GM19043 (cell line): Measurements from ENCODE around the gene SLC35C1.

ENCODE experiments used
- ATAC-seq: cut with Tn5 transposase; IDR thresholded peaks from one replicate; pipeline ENCODE4 v1.9.1; 2021; ENCODE audit warnings: low read depth; ENCODE audit not compliant: unreplicated experiment

Gene SLC35C1

DNA sequence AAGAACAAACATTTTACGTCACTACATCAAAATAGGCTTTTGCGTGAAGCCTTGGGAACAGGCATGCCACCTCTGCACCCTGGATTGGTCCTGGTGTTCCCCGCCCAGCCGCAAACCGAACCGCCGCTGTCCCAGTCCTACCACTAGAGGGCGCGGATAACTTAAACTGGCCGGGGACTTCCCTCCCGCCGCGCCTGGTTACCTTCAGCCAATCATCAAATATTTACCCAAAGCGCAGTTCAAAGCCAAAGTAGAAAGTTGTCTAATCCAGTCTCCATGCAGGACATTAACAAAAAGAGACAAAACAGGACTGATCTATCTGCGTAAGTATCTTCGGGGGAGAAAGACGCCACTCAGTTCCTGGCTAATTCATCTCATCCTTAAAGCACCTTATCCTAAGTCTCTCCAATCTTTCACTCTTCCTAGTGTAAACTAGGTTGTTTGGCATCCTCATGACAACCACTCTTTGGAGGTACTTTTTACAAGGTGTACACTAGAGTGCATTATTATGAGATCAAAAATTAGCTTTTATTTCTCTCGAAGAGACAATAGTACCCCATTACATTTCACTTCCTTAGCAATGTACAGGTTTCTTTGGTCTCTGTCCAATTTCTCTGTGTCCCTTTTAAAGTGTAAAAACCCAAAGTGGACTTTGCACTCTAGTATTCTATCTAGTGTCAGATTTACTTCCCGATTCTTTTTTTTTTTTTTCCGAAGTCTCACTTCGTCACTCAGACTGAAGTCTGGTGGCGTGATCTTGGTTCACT is 38.4 kb downstream of the SLC35C1 start:
- ATAC-seq: no peak

DNA sequence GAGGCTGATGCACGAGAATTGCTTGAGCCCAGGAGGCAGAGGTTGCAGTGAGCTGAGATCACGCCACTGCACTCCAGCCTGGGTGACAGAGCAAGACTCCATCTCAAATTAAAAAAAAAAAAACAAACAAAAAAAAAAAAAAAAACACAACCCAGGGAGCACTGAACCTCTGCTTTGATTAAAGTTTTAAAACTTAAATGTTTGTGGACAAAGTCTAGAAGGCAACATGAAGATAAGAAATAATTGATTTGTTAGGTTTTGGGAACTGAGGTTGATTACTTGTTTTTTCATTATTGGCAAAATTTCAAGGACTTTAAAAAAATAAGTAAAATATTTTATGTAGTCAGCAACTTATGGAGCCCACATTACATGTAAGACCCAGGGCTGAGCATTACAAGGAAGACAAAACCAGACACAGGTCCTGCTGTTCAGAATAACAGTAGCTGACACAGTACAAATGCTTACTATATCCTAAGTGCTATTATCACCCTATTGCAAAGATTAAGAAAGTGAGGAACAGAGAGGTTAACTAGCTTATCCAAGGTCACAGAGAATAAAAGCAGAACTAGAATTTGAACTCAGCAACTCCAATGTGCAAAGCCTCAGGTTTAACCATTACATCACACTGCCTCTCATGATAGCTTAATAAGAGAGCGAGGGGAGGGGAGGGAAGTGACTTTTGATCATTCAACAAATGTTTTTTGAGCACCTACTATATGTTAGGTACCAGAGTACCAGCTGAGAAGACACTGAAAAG is 40.1 kb downstream of the SLC35C1 start:
- ATAC-seq: no peak

GRCh38 chr11:45846174-45846675 is 41.3 kb downstream of the SLC35C1 start:
- no peak for ATAC-seq

DNA sequence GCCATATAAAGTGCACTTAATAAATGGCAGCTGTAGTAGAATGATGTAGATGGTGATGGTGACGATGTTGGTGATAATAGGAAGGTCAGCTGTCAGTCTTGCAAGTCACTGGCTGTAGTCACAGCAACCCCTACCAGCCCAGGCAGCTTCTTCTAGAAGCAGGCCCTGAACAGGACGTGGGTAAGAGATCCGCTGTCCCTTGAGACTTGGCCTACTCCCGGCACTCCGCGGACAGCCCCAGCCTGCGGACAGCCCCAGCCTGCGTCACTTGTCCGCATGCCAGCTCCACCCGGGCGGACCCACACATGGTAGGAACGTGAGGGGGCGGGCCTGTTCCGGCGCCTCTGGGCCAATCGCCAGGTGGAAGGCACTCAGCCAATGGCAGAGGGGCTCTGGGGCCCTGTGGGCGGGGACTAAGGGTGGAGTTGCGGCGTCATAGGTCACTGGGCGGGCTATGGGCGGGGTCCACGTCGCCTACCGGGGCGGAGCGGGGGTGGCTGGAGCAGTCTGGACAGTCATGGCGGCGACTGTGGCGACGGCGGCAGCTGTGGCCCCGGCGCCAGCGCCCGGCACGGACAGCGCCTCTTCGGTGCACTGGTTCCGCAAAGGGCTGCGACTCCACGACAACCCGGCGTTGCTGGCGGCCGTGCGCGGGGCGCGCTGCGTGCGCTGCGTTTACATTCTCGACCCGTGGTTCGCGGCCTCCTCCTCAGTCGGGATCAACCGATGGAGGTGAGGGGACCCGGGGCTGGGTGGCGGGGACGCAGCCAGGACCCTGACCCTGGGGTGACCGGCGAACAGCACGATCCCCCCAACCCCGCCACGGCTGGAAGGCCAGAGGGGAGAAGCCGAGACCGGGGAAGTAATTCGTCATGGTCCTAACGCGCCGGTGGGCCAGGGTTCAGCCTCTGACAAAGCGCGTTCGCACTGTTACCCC is 42.3 kb downstream of the SLC35C1 start, which contains the start of gene CRY2:
TSS of gene CRY2 (plus strand) at position 502 of the 937 bp plus-strand sequence. CDS start at position 518, 16 bp downstream.
- peak; percentile 88 for ATAC-seq

- no peak for ATAC-seq
Observed at GRCh38 chr11:45847911-45848316, 43.0 kb downstream of the SLC35C1 start.

DNA sequence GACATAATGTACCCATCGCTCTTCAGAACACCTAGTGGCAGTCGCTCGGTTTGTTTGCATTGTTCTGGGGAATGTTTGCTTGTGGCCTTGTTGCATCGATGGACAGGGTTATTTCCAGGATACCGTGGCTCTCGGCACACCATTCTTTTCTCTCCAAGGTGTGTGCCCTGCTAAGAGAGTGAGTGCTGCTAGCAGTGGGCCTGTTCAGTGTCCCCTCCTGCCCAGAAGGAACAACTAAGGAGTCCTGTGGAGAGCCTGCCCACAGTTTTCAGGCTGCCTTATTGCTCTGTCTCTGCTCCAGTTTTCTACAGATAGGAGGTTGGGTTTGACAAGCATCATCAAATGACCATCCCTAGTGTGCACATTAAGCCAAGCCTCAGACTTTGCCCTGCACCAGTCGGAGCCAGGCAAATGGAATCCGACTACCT is 43.7 kb downstream of the SLC35C1 start:
- ATAC-seq: no peak

DNA sequence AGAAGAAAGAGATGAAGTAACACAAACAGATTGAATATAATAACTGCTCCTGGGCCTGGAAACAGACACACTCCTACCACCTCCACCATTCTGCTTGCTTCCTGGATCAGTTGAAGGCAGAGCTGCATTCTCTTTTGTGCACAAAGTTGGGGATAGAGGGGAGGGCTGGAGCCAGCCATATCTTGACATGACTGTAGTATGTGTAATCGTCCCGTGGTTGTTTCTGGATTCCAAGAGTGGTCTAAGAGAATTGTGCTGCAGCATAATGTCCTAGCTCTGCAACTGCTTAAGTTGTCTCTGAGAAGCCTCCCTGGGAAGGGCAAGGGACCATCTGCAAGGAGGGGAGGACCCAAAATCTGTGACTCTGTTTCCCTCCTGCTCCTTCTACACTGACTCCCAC is 45.5 kb downstream of the SLC35C1 start:
- ATAC-seq: no peak

DNA sequence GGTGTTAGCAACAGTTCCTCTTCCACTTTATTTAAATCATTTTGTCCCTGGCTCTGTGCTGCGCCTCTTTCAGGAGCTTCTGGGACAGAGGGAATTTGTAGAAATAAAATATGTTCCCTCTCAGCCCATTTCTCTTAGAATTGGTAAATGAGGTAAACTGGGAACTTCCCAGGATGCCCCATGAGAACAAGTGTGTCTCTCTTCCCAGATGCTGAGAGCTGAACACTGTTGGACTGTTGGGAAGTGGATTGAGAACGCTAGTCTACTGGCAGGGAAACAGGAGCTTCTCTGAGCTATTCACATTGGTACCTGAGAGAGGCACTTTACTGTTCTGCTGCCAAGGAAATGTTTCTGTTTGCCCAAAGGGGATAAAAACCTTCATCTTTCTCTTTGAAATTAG is 46.3 kb downstream of the SLC35C1 start:
- ATAC-seq: no peak

- no peak for ATAC-seq
Observed at GRCh38 chr11:45852018-45852711, 47.2 kb downstream of the SLC35C1 start.

DNA sequence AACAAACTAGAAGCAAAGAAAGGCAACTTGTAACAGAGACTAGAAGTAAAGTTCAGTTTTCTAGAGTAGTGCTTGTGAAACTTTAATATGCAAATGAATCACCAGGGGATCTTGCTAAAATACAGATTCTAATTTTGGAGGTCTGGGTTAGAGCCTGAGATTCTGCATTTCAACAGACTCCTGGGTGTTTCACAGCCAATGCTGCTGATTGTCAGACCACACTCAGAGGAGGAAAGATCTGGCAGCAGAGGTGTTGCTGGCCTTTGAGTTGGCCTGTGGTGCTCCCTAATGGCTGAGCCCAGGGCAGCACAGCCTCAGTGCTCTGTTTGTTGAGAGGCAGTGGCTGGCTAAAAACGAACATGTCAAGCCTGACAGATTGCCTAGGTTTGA is 47.8 kb downstream of the SLC35C1 start:
- ATAC-seq: no peak

DNA sequence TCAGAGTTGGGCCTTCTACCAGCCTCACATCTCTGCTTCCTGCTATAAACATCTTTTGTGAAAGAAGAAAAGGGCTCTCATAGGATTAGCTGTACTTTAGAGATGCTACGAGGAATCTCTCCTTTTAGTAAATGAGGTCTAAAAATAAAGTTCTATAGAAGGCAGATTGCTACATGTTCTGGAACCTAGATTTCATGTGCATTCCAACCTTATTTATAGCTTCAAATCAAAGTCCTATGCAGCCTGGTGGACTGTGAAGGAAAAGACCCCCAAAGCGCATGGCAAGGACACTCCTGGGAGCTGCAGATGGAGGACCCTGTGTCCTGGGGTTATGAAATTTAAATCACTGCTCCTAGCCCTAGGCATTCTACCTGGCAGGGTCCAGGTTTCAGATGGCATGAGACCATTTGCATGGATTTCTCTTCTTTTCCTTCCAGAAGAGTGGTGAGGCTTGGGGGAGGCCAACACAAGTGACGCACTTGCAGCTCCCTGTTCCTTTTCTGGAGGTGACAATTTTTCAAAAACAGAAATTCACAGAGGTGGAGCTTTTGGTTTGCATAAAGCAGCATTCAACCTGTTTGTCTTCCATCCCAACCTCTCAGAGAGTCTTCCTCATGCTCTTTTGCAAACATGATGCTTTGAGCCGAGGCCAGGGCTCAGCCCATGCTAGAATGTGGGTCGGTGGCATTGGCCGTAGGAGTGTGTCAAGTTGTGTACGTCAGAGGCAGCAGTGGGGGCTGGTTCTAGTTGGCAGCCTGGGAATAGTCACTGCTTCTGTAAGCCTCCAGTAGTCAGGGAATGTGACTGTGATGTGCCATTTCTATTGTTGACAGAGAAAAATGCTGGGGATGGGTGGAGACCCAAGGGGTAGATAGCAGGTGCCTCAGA is 48.6 kb downstream of the SLC35C1 start:
- ATAC-seq: no peak

DNA sequence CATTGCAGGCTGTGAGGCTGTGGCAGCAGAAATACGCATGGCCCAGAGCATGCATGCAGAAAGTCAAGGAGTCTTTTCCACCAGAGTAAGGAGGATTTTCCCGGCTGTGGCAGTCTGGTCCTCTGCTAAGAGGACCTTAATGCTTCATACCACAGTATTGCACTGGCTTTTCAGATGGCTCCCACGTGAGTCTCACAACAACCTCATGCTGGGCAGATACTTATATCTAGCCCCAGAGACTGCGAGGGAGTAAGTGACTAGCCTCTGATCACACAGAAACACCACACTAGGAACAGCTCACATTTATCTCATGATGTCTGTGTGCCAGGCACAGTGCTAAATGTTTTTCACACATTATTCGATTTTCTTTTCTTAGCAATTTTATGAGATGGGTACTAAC is 50.4 kb downstream of the SLC35C1 start:
- ATAC-seq: no peak

GRCh38 chr11:45856044-45856468 is 51.1 kb downstream of the SLC35C1 start:
- ATAC-seq: no peak

- ATAC-seq: no peak
Observed at GRCh38 chr11:45857961-45858474, 53.1 kb downstream of the SLC35C1 start.

DNA sequence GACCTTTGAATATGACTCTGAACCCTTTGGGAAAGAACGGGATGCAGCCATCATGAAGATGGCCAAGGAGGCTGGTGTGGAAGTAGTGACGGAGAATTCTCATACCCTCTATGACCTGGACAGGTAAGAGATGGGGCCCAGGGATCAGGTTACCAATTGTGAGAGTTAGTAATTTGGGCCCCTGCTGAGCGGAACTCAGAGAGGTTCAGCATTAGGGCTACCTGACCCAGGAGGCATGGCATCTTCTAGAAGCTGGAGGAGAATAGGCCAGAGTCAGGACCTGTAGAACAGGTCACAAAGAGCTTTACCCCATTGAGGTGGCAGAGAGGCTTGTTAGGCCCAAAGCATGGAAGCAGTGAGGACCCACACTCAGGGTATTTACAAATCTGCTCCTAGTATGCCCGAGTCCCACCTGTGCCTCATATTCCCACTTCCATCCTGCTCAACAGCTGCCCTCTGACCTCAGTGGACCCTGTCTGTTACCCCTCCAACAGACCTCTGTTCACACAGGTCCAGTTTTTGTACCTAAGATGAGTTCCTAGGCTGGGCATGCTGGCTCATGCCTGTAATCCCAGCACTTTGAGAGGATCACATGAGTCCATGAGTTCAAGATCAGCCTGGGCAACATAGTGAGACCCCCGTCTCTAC is 53.9 kb downstream of the SLC35C1 start:
- ATAC-seq: no peak

DNA sequence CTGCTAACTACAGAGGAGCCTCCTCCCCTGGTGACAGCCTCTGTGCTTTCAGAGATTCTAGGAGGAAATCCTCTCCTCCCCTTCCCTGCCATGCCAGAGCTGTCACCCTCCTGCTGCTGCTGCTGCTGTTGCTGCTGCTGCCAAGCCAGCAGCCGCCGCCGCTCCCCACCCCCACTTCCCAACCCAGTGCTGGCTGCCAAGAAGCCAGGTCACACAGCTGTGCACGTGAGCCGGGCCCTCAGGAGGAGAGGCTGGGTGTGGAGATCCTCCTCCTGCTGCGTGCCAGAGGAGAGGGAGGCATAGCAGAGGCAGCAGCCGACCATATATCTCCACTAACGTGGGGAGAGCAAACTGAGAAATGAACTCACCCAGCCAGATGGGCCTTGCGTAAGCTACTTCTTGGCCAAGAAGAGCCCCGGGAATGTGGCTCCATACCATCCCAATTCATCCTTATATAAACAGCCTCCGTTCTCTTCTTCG is 54.8 kb downstream of the SLC35C1 start:
- ATAC-seq: no peak

DNA sequence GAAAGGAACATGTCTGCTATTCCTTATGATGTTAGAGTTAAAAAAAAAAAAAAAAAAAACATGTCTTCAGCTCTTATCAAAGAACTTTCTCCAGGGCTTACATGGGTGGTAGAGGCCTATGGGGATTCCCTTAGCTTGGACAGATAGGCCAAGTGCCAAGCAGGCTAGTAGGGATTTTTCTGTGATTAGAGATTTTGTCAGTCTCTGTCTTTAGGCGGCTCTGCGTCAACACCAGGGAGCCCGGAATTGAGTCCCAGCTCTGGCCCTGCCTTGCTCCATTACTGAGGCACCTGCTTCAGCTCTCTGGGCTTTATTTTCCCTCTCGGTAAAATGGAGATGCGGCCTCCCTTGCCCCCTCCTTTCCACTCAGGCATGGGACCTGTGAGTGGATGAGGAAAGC is 55.4 kb downstream of the SLC35C1 start:
- no peak for ATAC-seq
